ENCODE results near the gene RBM26. TPM values are rescaled to one million over a fixed set of nuclear protein-coding genes. Genes with fewer than 3 reads are reported as not detected.

Gene RBM26
- total and polyA plus RNA-seq, 2 of the 4 experiments (the other 2 are of a cell fraction) = 17.6 to 18.1 TPM

DNA sequence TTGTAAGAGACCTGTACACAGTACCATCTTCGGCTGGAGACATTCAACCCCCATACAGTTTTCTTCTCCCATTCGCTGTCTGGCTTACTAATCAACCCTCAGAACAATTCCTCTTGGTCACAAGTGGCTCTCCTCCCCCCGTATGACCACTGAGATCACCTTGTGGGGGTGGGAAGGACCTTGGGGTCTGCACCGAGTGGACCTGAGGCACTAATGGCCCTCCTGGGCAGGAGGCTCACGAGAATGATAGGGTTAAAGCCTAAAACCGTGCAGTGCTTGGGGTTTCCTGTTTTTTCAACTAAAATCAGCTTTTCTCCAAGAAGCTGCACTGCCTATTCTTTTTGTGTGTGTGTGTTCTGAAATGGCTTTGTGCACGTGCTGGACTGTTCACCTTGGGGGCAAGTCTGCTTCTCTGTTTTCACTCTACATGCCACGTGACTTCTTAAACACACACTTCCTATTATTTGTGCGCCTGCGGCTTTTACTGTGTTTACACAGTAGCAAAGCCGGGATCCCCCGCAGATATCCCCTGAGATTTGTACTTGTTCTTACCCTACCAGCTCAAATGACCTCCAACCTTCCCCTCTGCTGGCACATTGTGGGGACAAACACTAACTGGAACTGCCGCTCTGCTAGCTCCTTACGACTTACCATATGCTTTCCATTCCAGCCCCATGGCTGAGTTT, 12.3 kb downstream of the RBM26 start:
- Histone ChIP-seq H3K27ac (ENCODE audit: insufficient read depth, low read length) (no peak overlapping the region), H4K20me1 (ENCODE audit: insufficient read depth, low read length) (peaks cover 38% of the 10 kb centered on the region), H3K79me1 (ENCODE audit: low read depth in 1 of 2, low read length in 2 of 2) (peaks cover 23 to 49% of the 10 kb centered on the region in 2 experiments), H4K91ac (ENCODE audit: insufficient read depth, low read depth, low read length) (no peak overlapping the region), H2AFZ (replicated peaks; ENCODE audit: low read length, poor library complexity) (no peak overlapping the region), H2AK5ac (ENCODE audit: low read depth, low read length) (no peak overlapping the region), H4K5ac (ENCODE audit: low read depth, low read length) (no peak overlapping the region), H3K4me2 (ENCODE audit: low read depth, low read length) (no peak overlapping the region), H3K9me1 (ENCODE audit: insufficient read depth, low read length) (peaks cover 2% of the 10 kb centered on the region; the same call in 1 of the 2 replicates), H3K56ac (ENCODE audit: extremely low read depth, insufficient read depth, low read length) (no peak overlapping the region), H3K9ac (ENCODE audit: low read depth, low read length) (no peak overlapping the region), H3K27me3 (ENCODE audit: control insufficient read depth, insufficient read depth, low read length) (no peaks in the 10 kb centered on the region), H3K4ac (ENCODE audit: low read depth, low read length) (no peak overlapping the region), H3K9me3 (ENCODE audit: control insufficient read depth, insufficient read depth, low read length) (no peaks in the 10 kb centered on the region), H2BK120ac (ENCODE audit: low read depth, low read length) (no peak overlapping the region), H3K4me1 (ENCODE audit: control insufficient read depth, insufficient read depth, low read length) (no peaks in the 10 kb centered on the region), H3K14ac (replicated peaks; ENCODE audit: low read depth, low read length) (no peak overlapping the region), H2AK9ac (replicated peaks; ENCODE audit: low read depth, low read length, poor library complexity) (no peak overlapping the region), H2BK15ac (ENCODE audit: low read depth, low read length) (no peak overlapping the region), H2BK5ac (ENCODE audit: low read depth, low read length, poor library complexity, severe bottlenecking) (no peak overlapping the region), H2BK20ac (ENCODE audit: low read depth, low read length) (no peak overlapping the region), H4K8ac (ENCODE audit: low read depth in 2 of 2, low read length in 2 of 2) (no peak overlapping the region), H3K36me3 (ENCODE audit: control insufficient read depth, insufficient read depth, low read length) (peaks cover 10% of the 10 kb centered on the region), H3K23ac (ENCODE audit: low read depth, low read length) (no peak overlapping the region), H3K4me3 (ENCODE audit: insufficient read depth, low read depth, low read length) (no peak overlapping the region), H3K18ac (ENCODE audit: low read depth, low read length) (no peak overlapping the region)
- TF ChIP-seq MAZ (IDR thresholded peaks at IDR 0.05; ENCODE audit: borderline replicate concordance, low read depth, low read length) (no peak), SMC3 (IDR thresholded peaks at IDR 0.05; ENCODE audit: low read depth, low read length) (no peak), CHD1 (IDR thresholded peaks at IDR 0.05; ENCODE audit: low read depth, low read length) (no peak), POLR2A (IDR thresholded peaks at IDR 0.05; ENCODE audit: low read depth, low read length) (no peak), RAD21 (IDR thresholded peaks at IDR 0.05; ENCODE audit: low read length) (no peak), NFE2L2 (IDR thresholded peaks at IDR 0.05; ENCODE audit: low read depth, low read length) (no peak), MXI1 (IDR thresholded peaks at IDR 0.05; ENCODE audit: borderline replicate concordance, low read depth, low read length) (no peak)
- TF ChIP-seq, protein P1, sequence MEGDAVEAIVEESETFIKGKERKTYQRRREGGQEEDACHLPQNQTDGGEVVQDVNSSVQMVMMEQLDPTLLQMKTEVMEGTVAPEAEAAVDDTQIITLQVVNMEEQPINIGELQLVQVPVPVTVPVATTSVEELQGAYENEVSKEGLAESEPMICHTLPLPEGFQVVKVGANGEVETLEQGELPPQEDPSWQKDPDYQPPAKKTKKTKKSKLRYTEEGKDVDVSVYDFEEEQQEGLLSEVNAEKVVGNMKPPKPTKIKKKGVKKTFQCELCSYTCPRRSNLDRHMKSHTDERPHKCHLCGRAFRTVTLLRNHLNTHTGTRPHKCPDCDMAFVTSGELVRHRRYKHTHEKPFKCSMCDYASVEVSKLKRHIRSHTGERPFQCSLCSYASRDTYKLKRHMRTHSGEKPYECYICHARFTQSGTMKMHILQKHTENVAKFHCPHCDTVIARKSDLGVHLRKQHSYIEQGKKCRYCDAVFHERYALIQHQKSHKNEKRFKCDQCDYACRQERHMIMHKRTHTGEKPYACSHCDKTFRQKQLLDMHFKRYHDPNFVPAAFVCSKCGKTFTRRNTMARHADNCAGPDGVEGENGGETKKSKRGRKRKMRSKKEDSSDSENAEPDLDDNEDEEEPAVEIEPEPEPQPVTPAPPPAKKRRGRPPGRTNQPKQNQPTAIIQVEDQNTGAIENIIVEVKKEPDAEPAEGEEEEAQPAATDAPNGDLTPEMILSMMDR (conservative IDR thresholded peaks at IDR 0.05; ENCODE audit: low read depth, low read length) = no peak
- dilution Hi-C loops (cut with HindIII; ENCODE audit: low sequenced_read_pairs, unreplicated experiment) (no loop called here), in situ Hi-C loops (cut with MboI; ENCODE audit: low sequenced_read_pairs) (no loop called here), intact Hi-C loops (cut with micrococcal nuclease) (loop anchor here (5.0 kb wide), 1 partner anchor 386 kb away; no protein-coding TSS in a partner anchor)
- CTCF ChIA-PET = no interaction called here
- no peak for ATAC-seq (ENCODE audit: low read depth)
- no peak for DNase-seq
- POLR2A ChIA-PET (ENCODE audit: unreplicated experiment) = no interaction called here
- no TSS peak for BruUV-seq (replicated peaks)
- 85% methylated on average over 5 of the region's 14 CpGs; no CpG with 5 or more reads in 1 of the 2 experiments for WGBS, 2 experiments (ENCODE audit: extremely low coverage in 2 of 2, insufficient read length in 1 of 2)

Measured in IMR-90 (cell line).